Keratinocyte (primary cell): ENCODE data around the gene CACNA1C.

Experiments
- EZH2 ChIP-seq: IDR thresholded peaks from one replicate; pipeline ENCODE4 v1.6.1; 2012; ENCODE audit warnings: inconsistent platforms, mild to moderate bottlenecking, low read length, moderate library complexity
- TF ChIP-seq, protein P1 (sequence below), 3 experiments: IDR thresholded peaks in 1 of 3; conservative IDR thresholded peaks in 1 of 3; optimal IDR thresholded peaks in 1 of 3; 2 replicates in 2 of 3; 3 replicates in 1 of 3; pipeline versions ENCODE3 to v1.5.1; 2011; ENCODE audit warnings: low read length in 3 of 3, mild to moderate bottlenecking in 3 of 3, moderate library complexity in 2 of 3, control low read depth in 1 of 3, inconsistent platforms in 1 of 3; ENCODE audit not compliant: insufficient read depth in 2 of 3; ENCODE audit errors: extremely low read depth in 1 of 3

DNA sequence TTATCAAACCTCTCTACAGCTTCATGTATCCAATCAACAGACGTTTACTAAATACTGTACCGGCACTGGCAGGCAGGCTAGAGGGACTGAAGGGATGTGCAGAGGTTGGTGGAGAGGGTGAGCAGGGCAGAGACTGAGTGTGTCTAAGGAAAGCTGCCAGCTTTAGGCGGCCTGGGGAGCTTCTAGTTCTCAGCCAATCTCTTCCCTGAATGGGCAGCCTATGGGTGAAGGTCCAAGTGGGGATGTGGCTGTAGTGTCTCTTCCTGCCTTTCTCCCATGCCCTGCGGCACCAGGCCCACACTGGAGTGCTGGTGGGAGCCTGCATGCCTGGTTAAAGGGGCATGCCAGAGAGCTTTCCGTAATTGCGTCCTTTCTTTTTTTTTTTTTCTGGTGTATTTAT is 239.8 kb downstream of the CACNA1C start:
- TF ChIP-seq, protein P1, sequence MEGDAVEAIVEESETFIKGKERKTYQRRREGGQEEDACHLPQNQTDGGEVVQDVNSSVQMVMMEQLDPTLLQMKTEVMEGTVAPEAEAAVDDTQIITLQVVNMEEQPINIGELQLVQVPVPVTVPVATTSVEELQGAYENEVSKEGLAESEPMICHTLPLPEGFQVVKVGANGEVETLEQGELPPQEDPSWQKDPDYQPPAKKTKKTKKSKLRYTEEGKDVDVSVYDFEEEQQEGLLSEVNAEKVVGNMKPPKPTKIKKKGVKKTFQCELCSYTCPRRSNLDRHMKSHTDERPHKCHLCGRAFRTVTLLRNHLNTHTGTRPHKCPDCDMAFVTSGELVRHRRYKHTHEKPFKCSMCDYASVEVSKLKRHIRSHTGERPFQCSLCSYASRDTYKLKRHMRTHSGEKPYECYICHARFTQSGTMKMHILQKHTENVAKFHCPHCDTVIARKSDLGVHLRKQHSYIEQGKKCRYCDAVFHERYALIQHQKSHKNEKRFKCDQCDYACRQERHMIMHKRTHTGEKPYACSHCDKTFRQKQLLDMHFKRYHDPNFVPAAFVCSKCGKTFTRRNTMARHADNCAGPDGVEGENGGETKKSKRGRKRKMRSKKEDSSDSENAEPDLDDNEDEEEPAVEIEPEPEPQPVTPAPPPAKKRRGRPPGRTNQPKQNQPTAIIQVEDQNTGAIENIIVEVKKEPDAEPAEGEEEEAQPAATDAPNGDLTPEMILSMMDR (optimal IDR thresholded peaks at IDR 0.05 in 1 of 3, IDR thresholded peaks at IDR 0.05 in 1 of 3, conservative IDR thresholded peaks at IDR 0.05 in 1 of 3; ENCODE audit: extremely low read depth in 1 of 3, insufficient read depth in 2 of 3, low read length in 3 of 3): no peak
- TF ChIP-seq EZH2: no peak
